GM19351 (cell line): ENCODE measurements around the gene L1CAM.

Experiments used
- ATAC-seq: cut with Tn5 transposase; IDR thresholded peaks from one replicate; pipeline ENCODE4 v1.9.1; 2021; ENCODE audit warnings: mild to moderate bottlenecking, moderate library complexity; ENCODE audit not compliant: unreplicated experiment

Gene L1CAM

GRCh38 chrX:153905481-153906095 lies 19.6 kb upstream of the L1CAM start:
- ATAC-seq: no peak

GRCh38 chrX:153903991-153904957 lies 18.3 kb upstream of the L1CAM start, which contains the start of gene AVPR2:
Gene AVPR2, plus strand, starts transcription at chrX:153904673. Its CDS starts 473 bp downstream, at chrX:153905146.
- no peak for ATAC-seq

GRCh38 chrX:153903238-153903980 lies 17.4 kb upstream of the L1CAM start:
- ATAC-seq: no peak

- ATAC-seq: no peak
These were observed 16.4 kb upstream of the L1CAM start for GRCh38 chrX:153902385-153902784.

GRCh38 chrX:153901753-153902140 lies 15.8 kb upstream of the L1CAM start:
- no peak for ATAC-seq

GRCh38 chrX:153900831-153901752 lies 15.1 kb upstream of the L1CAM start:
- ATAC-seq: peak; percentile 79

- ATAC-seq: no peak
These were observed 11.9 kb upstream of the L1CAM start for GRCh38 chrX:153897899-153898298.

GRCh38 chrX:153889123-153889522 lies 3.1 kb upstream of the L1CAM start:
- no peak for ATAC-seq

GRCh38 chrX:153888344-153888743 lies 2.4 kb upstream of the L1CAM start:
- no peak for ATAC-seq

- no peak for ATAC-seq
These were observed 1.4 kb upstream of the L1CAM start for GRCh38 chrX:153887385-153887784.

GRCh38 chrX:153886915-153887314 lies 942 bp upstream of the L1CAM start:
- ATAC-seq: no peak

- no peak for ATAC-seq
These were observed 675 bp downstream of the L1CAM start for GRCh38 chrX:153885208-153885787.

- ATAC-seq: no peak
These were observed 1.4 kb downstream of the L1CAM start for GRCh38 chrX:153884590-153884989.

GRCh38 chrX:153884136-153884535 lies 1.8 kb downstream of the L1CAM start:
- no peak for ATAC-seq

GRCh38 chrX:153883163-153883843 lies 2.7 kb downstream of the L1CAM start:
- ATAC-seq: no peak

GRCh38 chrX:153882557-153882956 lies 3.4 kb downstream of the L1CAM start:
- no peak for ATAC-seq

- ATAC-seq: no peak
These were observed 3.9 kb downstream of the L1CAM start for GRCh38 chrX:153882086-153882498.

- ATAC-seq: no peak
These were observed 4.7 kb downstream of the L1CAM start for GRCh38 chrX:153881281-153881680.

GRCh38 chrX:153880440-153880815 lies 5.5 kb downstream of the L1CAM start:
- ATAC-seq: no peak
